HG02588 (cell line): Measurements from ENCODE around the gene CMYA5.
"Not testable (repeated sequence)": the region's sequence is repeated elsewhere in the genome, so short reads cannot be mapped to it uniquely, and the experiment has no call there.

ENCODE experiments used
- ATAC-seq: cut with Tn5 transposase; IDR thresholded peaks from one replicate; pipeline ENCODE4 v1.9.1; 2021; ENCODE audit warnings: mild to moderate bottlenecking, moderate library complexity; ENCODE audit not compliant: unreplicated experiment

CMYA5 gene

DNA sequence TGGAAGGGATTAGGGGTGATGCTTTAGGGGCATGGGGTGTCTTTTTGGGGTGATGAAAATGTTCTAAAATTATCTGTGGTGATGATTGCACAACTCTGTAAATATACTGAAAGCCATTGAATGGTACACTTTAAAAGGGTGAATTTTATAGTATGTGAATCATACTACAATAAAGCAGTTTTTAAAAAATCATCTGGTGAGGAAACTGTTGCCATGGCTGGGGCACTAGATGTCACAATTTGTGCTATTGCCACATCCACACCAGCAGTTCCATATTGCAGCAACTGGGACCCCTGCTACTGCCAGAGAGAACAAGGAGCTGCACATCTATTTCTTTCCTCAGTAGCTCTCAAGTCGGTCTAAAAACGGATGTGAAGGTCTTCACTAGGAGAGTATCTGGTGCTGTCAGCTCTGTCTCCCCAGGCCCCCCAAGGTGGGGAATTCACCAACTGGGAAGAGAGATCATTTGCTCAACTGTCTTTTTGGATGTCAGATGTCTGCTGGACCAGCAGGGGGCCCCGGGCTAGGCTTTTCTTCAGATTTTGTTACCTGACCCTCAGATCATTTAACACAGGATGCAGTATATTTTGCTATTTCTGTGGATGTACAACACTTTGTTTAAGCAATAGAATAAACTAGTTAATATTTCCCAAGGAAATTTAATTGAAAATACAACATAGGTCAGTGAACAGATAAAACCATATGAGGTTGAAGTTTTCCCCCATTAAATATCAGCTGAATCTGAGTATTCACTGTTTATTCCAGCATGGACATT lies 13.2 kb downstream of the CMYA5 start:
- ATAC-seq: no peak

DNA sequence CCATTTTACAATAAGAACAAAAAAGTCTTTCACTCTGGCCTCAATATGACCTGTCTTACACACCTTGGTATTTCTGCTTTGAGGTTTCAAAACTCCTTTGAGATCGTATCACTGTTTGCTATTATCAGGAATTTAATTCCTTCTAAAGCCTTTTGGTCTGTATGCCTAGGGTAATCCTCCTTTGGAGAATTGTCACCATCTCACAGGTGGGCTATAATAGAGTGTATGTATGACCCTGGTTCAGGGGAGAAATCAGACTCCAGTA lies 13.7 kb downstream of the CMYA5 start:
- ATAC-seq: no peak

DNA sequence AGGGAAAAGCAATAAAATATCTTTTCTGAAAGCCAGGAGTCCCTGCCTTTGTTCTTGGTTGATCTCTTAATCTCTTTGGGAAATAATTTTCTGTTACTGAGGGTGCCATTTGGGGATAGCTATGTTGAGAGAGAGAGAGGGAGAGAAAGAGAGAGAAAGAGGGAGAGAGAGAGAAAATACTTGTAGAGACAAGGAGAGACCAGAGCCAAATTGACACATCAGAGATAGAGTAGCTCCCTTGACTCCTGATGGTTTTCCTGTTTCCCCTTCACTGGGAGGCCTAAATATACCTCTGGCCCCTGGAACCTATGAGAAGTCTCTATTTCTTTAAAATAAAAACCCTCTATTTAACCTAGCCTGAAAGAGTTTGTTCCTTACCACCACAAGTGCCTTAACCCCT lies 14.9 kb downstream of the CMYA5 start:
- no peak for ATAC-seq

DNA sequence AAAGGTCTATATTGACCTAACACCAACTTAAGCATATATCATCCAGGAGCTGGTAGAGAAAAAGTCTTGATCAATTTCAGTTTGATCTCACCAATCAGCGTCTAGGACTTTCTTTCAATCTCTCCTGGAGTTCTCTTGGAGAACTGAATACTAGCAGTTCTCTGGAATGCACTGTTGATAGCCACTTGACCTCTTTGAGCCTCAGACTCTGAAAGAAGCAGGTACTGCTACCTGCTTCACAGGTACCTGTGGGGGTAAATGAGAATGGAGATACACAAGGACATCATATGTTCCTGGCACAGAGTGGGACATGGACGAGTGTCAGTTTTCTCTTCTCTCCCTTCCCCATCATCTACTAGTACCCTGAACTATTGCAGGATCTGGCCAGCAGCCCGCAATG lies 16.0 kb downstream of the CMYA5 start:
- no peak for ATAC-seq

DNA sequence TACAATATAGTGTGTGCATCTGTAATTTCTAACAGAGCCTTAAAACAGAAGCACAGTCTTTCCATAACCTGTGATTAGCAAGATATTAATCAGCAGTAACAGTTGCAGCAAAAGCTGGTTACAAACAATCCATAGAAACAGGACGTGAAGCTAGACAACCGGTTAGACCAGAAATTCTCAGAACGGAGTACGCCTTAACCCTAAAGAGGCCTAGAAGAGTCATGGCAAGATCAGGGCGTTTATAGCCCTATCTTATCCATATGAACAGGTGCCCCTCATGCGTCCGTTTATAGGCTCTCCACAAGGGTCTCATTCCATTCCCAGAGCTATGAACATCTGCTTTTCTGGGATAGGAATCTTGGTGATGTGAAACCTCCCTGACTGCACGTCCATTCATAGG lies 16.7 kb downstream of the CMYA5 start:
- not testable (repeated sequence) for ATAC-seq

DNA sequence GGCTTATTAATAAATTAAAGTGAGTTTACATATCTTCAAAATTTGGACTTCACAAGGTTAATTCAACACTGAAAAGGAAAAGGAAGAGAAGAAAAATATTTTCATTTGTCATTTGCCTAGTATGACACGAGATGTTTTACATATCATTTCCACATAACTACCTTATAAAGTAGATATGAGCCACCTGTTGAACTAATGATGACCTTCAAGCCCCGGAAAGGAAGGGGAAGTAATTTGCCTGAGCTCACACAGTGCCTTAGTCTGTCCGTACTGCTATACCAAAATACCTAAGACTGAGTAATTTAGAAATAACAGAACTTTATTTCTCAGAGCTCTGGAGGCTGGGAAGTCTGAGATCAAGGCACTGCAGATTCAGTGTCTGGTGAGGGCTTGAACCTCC lies 17.9 kb downstream of the CMYA5 start:
- ATAC-seq: no peak

DNA sequence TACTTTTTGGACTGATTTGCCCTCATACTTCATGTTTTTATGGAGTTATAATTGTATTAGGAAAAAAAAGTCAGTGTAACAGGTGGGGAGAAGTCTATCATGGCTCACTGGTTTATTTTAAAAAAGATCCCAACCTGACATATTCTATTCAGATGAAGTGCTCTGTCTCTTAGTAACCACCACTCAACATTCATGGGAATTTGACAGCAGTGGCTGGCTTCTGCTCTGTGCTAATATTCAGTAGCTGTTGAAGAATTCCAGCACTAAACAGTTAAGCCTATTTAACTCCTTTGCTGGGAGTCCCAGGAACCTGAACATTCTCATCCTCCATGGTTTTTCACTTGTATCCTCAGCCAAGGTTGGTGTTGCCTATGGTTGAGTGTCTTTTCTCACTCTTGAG lies 23.1 kb downstream of the CMYA5 start:
- no peak for ATAC-seq

DNA sequence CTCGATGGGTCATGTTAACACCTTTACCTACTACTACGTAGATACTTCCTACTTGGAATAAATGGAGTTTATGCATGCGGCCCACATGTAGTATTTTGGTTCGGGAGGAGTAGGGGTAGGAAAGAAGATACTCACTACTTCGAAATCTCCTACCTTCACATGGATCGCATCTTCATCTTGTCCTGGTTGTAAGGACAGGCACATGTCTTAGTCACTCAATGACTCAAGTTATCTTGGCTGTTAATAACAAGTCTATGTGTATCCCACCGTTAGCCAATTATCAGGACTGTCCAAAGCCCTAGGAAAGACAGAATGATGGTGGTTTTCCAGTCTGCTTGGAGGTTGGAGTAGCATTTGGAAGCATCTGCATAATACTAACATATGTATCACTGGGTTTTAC lies 24.1 kb downstream of the CMYA5 start:
- no peak for ATAC-seq

DNA sequence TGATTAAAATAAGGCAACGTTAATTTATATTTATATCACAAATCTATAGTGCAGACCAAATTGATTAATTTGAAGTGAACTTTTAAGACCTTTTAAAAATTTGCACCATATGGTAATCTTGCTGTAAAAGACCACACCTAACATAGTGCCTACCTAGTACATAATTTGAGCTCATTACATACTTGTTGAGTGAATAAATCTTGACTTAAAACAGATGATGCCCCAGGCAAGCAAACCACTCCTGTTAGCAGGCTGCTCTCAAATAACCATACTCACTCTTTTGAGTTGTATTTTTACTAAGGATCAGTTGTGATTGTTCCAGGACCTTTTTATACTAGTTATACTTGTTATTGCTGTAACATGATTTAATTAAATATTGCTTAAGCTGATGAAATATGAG lies 27.2 kb downstream of the CMYA5 start:
- ATAC-seq: no peak

DNA sequence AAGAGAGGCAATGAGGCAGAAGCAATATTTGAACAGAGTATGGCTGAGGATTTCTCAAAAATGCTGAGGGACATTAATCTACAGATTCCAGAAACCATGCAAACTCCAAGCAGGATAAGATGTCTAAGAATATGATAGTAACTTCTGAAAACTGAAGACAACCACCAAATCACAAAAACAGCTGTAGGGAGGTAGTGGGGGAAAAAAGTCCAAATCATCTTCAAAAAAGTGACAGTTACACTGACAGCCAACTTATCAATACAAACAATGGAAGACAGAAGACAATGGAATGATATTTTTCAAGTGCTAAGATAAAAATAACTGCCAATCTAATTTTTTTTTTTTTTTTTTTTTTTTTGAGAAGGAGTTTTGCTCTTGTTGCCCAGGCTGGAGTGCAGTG lies 30.5 kb downstream of the CMYA5 start:
- no peak for ATAC-seq

DNA sequence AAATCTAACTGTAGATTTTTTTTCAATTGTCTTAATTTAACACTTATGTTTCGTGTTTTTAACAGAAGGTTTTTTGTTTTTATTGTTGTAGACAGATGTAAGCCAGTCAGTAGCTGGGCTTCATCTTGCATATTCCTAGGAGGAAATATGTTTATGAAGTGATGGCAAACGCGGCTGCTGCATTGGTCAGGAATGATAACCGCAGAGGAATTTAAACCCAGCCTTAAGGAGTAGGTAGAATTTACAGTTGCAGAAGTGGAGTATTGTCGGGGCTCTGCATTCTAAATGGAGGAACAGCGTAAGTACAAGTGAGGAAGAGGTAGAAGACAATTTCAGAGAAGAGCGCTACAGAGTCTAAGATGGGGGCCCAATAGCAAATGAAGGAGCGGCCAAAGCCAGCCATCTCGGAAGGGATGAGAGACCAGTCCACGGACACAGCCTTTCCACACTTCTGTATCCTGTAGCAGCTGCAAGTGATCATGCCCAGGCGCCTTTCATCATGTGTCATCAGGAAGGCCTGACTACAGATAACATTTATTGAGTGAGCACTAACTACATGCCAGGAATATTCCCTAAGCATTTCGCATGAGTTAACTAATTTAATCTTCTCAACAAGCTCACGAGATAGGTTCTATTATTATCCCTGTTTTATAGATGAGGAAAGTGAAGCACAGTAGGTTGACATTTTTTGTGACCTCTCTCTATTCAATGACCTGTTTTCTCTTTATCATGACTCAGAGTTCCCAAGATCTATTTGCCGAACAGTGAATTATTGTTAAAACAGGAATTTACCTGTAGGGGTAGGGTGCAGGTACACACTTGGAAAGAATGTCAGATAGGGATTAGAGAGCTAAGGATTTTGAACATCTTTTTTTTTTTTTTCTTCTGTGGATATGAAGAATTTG lies 38.1 kb downstream of the CMYA5 start:
- ATAC-seq: no peak

DNA sequence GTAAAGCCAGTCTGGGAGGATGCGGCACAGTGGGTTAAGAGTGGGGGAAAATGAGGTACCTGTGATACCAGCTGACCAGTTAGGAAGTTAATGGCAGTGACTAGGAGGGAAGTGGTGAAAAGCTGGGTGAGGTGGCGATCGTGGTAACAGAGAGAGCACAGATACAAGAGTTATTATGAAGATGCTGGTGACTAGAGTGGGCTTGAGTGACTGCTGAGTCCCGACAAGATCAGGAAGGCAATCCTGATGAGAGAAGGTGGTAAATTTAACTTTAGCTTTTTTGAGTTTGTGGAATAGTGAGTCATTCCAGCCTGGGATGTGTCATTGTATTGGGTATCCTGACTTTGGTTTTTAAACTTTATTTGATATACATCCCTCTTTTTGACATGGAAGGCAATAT lies 38.8 kb downstream of the CMYA5 start:
- ATAC-seq: no peak

DNA sequence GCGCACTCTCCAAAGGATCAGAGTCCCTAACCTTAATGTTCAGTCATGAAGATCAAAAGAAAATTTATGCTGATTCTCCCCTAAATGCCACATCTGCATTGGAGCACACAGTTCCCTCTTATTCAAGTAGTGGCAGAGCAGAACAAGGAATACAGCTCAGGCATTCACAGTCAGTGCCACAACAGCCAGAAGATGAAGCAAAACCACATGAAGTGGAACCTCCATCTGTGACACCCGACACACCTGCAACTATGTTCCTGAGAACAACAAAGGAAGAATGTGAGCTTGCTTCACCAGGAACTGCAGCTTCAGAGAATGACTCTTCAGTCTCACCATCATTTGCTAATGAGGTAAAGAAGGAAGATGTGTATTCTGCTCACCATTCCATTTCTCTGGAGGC lies 40.0 kb downstream of the CMYA5 start:
- ATAC-seq: no peak

DNA sequence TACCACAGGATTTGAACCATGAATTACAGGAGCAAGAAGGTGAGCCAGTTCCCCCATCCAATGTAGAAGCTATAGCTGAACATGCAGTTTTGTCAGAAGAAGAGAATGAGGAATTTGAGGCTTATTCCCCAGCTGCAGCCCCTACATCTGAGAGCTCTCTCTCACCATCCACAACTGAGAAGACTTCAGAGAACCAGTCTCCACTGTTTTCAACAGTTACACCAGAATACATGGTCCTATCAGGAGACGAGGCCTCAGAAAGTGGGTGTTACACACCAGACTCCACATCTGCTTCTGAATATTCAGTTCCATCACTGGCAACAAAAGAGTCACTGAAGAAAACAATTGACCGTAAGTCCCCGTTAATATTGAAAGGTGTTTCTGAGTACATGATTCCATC lies 40.9 kb downstream of the CMYA5 start:
- ATAC-seq: no peak

DNA sequence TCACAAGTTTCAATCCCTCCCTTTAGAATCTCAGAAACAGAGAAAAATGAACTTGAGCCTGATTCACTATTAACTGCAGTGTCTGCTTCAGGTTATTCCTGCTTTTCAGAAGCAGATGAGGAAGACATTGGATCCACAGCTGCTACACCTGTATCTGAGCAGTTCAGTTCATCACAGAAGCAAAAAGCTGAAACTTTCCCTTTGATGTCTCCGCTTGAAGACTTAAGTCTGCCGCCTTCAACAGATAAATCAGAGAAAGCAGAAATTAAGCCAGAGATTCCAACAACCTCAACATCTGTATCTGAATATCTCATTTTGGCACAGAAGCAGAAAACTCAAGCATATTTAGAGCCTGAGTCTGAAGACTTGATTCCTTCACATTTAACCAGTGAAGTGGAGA lies 42.1 kb downstream of the CMYA5 start:
- no peak for ATAC-seq

DNA sequence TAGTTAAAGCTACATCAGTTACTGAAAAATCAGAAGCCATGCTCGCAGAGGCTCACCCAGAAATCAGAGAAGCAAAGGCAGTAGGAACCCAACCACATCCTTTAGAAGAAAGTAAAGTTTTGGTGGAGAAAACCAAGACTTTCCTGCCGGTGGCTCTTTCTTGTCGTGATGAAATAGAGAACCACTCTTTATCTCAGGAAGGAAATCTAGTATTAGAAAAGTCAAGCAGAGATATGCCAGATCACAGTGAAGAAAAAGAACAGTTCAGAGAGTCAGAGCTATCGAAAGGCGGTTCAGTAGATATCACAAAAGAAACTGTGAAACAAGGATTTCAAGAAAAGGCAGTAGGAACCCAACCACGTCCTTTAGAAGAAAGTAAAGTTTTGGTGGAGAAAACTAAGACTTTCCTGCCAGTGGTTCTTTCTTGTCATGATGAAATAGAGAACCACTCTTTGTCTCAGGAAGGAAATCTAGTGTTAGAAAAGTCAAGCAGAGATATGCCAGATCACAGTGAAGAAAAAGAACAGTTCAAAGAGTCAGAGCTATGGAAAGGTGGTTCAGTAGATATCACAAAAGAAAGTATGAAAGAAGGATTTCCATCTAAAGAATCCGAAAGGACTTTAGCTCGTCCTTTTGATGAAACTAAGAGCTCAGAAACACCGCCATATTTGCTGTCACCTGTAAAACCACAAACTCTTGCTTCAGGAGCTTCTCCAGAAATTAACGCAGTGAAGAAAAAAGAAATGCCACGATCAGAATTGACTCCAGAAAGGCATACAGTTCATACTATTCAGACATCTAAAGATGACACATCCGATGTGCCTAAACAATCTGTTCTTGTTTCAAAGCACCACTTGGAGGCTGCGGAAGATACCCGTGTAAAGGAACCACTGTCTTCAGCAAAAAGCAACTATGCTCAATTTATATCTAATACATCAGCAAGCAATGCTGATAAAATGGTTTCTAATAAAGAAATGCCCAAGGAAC lies 47.2 kb downstream of the CMYA5 start:
- no peak for ATAC-seq

DNA sequence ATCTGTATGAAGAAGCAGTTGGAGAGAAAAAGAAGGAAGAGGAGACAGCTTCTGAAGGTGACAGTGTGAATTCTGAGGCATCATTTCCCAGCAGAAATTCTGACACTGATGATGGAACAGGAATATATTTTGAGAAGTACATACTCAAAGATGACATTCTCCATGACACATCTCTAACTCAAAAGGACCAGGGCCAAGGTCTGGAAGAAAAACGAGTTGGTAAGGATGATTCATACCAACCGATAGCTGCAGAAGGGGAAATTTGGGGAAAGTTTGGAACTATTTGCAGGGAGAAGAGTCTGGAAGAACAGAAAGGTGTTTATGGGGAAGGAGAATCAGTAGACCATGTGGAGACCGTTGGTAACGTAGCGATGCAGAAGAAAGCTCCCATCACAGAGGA lies 48.7 kb downstream of the CMYA5 start:
- no peak for ATAC-seq

DNA sequence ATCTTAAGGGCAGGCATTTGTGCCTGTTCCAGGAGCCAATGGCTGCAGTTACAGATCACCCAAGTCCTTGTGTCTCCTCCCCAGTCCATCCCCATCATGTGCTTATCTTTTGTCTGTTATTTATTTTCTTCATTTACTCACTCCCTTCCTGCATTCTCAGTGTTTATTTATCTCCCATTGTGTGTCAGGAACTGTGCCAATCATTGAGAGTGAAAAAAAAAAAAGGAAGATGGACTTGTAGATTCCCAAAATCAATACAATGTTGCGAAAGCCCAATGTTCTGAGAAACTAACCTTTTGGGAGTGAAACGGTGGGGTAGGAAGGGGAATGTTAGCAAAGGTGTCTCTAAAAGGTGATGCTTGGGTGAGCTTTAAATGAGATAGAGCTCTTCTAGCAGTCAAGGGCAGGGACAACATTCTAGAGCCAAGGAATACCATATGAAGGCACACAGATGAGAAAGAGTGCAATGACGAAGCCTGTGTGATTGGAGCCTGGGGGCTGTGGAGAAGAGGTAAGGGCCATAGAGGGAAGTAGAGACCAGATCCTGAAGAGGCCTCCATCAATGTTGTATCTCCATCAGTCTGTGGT lies 53.0 kb downstream of the CMYA5 start:
- ATAC-seq: no peak

DNA sequence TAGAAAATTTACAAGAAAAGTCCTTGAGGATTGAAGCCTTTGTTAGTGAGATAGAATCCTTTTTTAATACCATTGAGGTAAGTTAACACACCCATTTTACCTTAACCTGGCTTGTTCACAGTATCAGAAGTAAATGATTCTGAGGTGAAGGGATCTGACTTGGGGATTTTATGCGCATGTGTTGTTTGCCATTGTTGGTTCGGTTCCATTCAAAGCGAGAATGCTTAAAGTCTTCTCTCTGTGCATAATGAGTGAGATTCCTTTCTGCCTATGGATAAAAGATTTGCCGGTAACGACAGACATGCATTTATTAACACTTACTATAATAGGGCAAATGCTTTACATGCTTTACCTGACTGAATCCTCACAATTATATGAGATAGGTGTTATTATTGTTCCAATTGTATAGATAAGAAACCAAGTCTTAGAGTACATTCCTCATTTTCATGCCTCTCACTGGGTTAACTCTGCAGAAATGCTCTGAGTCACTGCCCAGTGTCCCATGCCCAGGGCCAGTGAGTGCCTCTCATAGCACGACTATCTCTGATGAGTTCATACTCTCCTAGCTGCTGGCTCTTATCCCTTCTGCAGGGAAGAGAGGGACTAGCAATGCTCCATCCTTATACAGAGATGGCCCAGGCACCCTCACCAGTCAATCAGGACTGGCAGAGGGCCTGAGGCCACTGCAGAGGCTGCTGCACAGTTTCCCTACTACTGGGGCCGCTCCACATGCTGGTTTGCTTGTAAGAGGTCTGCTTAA lies 54.4 kb downstream of the CMYA5 start:
- no peak for ATAC-seq

DNA sequence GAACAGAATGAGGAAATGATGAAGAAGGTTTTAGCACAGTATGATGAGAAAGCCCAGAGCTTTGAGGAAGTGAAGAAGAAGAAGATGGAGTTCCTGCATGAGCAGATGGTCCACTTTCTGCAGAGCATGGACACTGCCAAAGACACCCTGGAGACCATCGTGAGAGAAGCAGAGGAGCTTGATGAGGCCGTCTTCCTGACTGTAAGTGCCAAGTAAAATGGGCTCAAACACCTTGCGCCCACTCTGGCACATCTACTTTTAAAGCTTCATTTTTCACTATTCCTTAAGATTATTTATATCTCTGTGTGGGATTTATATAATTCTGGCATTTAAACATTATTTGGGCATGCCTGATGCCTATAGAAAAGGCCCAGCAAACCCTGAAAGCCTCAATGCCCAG lies 55.6 kb downstream of the CMYA5 start:
- ATAC-seq: no peak
